Activated T-helper 1 cell treated with anti-CD3 and anti-CD28 coated beads, Interleukin-2, amount 50 U/mL, for 16 hours (primary cell): ENCODE results near the gene KCNK7.

Experiments used
- DNase-seq, 2 donors: peaks; one replicate each; pipeline ENCODE4 v3.0.0-alpha.2; 2020; ENCODE audit warnings: low read depth in 1 of 2, low spot score in 1 of 2

KCNK7 gene

DNA sequence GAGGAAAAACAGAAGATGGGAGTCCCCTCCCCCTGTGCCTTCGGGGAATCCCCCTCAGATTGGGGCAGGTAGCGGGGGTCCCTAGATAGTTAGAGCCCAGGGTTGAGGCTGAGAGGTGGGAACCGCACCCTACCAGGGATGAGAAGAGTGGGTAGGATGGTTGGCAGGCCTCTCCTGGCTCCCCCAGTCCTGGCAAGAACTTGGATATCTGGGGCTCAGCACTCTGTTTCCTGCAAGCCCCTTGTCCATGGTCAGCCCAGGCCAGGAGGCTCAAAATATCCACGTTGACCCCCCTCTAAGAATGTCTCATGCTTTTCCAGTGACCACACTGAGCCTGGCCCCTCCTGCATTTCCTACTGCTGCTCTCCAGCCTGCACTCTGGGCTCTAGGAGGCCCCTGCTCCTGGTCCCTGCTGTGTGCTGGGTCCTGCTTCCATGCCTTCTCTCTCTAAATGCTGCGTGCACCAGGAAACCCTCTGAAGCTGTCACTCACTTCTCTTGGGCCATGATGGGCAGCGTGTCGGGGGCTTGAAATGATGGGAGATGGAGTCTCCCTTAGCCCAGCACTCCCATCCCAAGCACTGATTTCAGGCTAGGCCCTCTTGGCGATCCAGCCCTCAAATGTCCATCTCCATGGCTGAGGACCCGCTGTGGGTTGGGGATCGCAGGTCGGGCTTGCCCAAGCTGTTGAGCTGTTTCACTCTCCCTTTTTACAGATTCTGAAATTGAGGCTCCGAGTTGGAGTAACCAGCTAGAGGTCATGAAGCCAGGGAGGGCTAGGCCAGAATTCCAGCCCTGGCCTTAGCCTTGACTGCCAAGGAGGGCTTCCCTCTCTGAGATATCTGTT, 16.4 kb upstream of the KCNK7 start:
- DNase-seq, result no peak

DNA sequence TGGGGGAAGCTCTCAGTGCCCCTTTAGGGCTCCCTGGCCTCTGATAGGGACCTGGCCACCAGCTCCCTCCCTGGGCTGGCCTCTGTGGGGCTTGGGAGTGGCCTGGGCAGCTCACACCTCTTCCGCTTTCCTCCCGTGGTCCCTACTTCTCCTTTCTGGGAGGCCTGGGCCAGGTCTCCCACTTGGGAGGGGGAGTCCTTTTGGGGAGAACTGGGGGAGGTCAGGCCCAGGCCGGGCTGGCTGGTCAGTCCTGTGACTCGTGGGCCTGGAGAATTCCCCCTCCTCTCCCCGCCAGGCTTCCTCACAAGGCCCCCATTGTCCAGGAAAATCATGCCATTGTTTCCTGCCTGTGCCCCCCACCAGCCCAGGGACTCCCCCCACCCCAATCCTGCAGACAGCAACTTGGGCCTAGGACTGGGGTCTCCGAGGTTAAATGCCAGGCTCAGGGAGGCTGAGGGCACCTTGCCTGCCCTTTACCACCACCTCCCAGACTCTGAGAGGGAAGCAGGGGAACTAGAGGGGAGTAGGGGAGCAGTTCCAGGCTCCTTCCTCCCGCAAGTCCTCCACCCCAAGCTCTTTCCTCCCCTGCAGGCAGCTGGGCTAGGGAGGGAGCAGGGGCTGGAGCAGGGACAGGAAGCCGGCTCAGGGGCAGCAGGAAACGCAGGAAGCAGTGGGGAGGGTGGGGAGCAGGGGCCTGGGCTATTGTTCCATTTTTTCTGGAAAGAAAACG, 15.6 kb upstream of the KCNK7 start:
- DNase-seq, result no peak

DNA sequence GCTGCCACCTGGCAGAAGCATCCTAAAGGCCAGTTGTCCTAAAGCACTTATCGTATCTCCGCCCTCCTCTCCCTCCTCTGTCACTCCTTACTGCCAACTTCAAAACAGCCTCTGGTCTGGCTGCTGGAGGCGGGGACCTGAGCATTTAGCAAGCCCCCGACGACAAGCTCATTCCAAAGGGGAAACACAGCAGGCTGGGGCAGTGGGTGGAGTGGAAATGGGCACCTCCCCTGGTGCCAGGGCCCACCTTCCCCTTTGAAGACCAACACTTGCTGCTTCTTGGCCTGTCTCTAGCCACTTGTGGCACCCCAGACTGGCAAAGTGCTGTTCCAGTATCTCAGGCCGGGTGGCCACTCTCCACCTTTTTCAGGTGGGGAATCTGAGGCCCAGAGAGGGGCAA, 14.8 kb upstream of the KCNK7 start:
- DNase-seq, result no peak

DNA sequence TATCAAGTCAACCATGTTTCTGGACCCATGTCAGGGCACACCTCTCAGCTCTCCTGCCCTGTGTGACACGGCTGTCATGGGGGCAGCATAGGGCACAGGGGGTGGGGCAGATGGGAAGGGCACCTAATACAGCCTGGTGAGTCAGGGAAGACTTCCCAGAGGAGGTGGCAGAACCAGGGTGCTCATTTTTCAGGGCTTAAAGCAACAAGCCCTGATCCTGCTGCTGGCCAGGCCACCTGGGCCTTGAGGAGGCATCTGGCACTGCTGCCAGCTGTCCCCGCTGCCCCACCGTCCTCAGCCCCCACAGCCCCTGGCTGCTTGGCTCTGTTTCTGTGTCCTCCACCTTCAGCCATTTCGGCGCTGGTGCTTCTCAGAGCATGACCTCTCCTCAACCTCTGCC, 14.1 kb upstream of the KCNK7 start:
- DNase-seq, result no peak

GRCh38 chr11:65609229-65609628, 13.6 kb upstream of the KCNK7 start:
- no peak for DNase-seq

GRCh38 chr11:65607614-65608426, 12.2 kb upstream of the KCNK7 start:
- DNase-seq, result no peak

DNA sequence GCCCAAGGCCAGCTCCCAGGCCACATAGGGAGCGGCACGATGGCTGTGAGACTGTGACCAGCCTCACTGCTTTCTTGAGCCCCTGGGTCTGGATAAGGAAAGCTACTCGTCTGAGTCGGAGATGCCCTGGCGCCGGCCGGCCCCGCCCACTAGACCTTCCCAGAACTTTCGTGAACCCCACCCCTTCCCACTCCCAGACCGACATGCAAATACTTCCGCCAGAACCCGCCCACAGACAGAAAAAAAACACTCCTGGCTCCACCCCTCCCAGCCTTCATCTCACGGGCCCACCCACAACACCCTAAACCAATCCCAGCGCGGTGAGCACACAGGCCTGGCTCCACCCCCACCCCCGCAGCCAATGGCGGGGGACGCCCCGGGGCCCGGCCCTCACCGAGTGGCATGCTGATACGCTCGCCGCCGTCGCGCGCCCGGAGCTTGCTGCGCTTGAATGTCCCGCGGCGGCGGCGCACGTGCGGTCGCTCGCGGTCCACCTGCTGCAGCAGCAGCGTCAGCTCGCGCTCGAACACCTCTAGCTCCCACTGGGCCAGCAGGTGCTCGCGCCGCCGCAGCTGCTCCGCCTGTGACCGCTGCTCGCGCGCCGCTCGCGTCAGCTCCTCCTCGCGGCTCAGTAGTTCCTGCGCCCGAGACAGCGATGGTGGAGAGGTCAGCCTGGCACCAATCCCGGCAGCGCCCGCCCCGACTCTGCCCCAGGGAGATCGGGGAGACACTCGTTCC, 11.4 kb upstream of the KCNK7 start:
- no peak for DNase-seq

GRCh38 chr11:65604258-65604657, 8.7 kb upstream of the KCNK7 start:
- no peak for DNase-seq

DNA sequence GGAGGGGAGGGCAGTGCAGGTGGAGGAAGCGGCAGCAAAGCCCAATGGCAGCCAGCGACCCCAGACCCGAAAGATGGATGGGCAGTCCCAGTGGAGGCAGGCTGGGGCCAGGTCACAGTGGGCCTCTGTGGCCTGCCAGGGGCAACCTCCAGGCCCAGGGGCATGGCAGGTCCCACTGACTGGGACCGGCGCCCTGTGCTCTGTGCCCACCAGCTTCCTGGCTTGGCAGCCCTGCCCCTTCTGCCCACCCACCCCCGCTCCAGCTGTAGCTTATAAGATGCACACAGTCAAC, 4.3 kb upstream of the KCNK7 start:
- no peak for DNase-seq

DNA sequence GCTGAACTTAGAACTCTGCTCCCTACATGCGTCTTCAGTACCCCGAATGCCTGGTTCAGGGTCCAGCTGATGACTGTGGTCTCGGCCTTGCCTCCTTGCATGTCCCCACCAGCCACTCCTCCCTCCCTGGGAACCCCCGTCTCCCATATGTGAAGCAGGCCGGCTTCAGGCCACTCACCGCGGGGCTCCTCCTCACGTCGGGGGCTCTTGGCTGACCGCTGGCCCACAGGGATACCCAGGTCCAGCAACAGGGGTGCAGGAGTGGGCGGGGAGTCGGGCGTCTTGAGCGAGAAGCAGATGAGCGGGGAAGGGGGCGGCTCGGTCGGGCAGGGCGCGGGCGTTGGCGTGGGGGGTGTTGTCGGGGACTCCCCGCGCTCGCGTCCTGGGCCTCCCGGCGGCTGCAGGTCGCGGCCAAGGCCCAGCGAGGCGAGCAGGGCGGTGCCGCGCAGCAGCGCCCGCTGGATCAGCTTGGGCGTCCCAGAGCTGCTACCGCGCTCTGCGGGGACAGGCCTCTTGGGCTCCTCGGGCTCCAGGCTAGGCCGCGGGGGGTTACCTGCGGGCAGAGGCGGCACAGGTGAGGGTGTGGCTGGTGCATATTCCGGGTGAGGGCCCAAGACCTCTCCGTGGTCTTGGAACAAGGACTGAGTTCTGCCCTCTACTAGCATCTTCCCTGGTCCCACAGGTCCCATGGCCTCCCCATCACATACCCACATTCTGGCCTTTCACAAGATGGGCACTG, 3.8 kb upstream of the KCNK7 start:
- DNase-seq, result no peak

DNA sequence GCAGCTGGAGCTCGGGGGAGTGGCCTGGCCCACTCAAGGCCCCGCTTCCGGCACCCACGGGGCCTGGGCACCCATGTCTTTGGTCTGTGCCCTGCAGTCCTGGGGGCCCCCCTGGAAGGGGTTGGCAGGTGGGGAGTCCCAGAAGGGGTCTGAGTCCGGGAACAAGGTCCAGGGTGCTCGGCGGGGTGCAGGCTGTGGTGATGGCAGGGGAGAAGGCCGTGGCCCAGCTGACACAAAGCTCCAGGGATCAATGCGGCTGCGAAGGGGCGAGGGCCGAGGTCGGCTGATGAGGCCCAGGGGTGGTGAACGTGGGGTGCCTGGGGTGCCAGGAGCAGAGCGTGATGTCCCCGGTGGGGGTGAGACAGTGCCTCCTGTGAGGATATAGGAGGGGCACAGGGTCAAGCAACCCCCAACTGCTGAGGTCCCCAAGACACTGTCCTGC, 2.7 kb upstream of the KCNK7 start:
- DNase-seq, result no peak

- DNase-seq, result no peak
Observed at GRCh38 chr11:65596520-65596919, 920 bp upstream of the KCNK7 start.

- no peak for DNase-seq
Observed at GRCh38 chr11:65595131-65595530, 469 bp downstream of the KCNK7 start.

- DNase-seq, result no peak
Observed at GRCh38 chr11:65593518-65594414, 1.8 kb downstream of the KCNK7 start.

DNA sequence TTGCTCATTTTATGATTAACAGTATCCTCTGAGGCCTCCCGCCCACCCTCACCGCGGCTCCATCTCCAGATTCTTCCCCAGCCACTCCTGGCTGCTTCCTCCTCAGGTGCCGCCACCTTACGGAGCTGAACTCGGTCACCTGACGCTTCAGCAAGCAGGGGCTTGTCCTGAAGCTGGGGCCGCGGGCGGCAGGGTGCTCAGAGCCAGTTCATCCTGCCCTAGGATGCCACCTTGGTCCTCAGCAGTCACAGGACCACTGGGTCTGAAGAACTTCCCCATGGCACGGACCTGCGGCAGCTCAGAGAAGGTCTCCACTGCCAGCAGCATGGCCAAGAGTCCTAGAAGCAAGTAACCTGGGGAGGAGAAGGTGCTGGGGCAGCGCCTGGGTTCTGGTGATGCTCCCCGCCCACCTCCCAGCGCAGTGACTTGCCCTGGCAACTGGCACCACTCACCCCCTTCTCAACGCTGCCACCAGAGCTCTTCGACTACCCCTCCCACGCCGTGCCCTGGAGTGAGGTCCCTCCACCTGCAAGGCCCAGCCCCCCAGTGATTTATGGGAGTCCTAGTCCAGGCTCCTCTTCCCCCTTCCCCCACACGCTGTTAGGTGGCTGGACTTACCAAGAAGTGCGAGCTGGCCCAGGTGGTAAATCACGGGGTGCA, 2.6 kb downstream of the KCNK7 start:
- no peak for DNase-seq

- DNase-seq, result no peak
Observed at GRCh38 chr11:65591939-65592857, 3.4 kb downstream of the KCNK7 start.

GRCh38 chr11:65590240-65590738, 5.3 kb downstream of the KCNK7 start:
- no peak for DNase-seq
